H1 (cell line): ENCODE measurements around the gene SLC66A2. TPM values are rescaled to one million over a fixed set of nuclear protein-coding genes. Genes with fewer than 3 reads are reported as not detected.

Experiments
- BCL11A ChIP-seq, 2 experiments: IDR thresholded peaks; one replicate each; pipeline ENCODE4 v1.6.1; 2011; ENCODE audit warnings: low read depth in 2 of 2, low read length in 2 of 2, mild to moderate bottlenecking in 2 of 2
- TAF1 ChIP-seq: IDR thresholded peaks from 2 replicates; pipeline ENCODE4 v1.6.1; 2011; ENCODE audit warnings: mild to moderate bottlenecking, low read depth, low read length
- polyA plus RNA-seq, 7 experiments: library from polyadenylated mRNA; depleted of rRNA in 3 of 7; stranded (reverse) in 5 of 7; unstranded in 2 of 7; fragments of >200 nt in 5 of 7; fragments of 200-250 nt in 2 of 7; gene quantifications; 1 replicate in 5 of 7; 2 replicates in 1 of 7; 4 replicates in 1 of 7; pipeline versions ENCODE4 v1.2.1 to v1.2.3, GENCODE V29; 2011 to 2013; ENCODE audit warnings: missing spikeins in 2 of 7, mixed read lengths in 2 of 7
- total RNA-seq: library from RNA; stranded (reverse); fragmentation: NEBNext Ultra II Directional; extraction: Animal tissue kit (Norgen Biotek cat#: 25700); gene quantifications from 2 replicates; pipeline ENCODE4 v1.2.1, GENCODE V29; 2021

SLC66A2 gene
- total and polyA plus RNA-seq, 2 of the 8 experiments (the other 6 are each of a cell fraction or from before 2014, with no cell fraction given): 15.0 to 18.9 TPM

DNA sequence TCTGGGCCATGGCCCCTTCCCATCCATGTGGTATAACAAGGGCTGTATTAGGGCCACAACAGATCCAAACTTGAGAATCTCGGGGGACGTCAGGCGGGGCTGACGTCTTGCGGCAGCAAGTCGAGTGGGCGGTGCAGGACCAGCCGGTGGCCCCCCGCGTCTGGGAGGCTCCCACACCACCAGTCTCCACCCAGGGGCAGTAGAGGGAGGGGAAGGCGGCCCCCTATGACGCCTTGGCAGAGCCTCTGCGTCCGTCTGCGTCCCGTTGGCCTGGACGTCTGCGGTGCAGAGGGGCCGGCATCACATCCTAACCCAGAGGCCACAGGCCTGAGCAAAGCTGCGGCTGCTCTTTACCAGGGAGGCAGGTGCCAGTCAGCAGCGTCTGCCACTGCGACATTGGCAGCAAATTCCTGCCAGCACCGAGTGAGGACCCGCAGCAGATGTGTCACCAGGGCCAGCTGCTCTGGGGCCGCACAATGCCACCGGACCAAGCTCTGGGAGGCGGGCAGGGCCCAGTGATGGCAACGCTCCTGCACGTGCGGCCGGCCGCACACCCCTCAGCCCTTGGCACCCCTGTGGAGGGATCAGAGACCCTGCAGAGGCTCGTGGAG, 79.9 kb downstream of the SLC66A2 start (continued):
- TF ChIP-seq TAF1: no peak
- no peak for TF ChIP-seq BCL11A (IDR thresholded peaks at IDR 0.05; ENCODE audit: low read depth in 2 of 2, low read length in 2 of 2)
